ENCODE data around the gene OSBPL3.

DNA sequence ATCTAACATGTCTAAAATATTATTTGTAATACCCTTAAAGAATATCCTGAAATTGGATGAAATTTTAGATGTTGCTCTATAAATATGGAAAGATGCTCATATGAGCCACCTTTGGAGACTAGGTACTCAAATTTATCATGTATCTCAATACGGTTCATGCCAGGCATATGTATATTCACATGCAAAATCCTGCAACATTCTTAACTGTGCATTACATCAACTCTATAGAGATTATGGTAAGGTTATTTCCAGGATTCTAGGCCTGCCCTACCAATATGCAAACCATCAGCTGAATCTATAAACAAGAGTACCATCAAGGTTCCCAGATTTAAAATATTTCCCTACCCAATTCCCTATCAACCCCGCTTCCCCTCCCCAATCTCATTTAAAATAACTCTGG lies 27.5 kb downstream of the OSBPL3 start:
- TF ChIP-seq CTCF (IDR thresholded peaks at IDR 0.05) (no peak), POLR2A (IDR thresholded peaks at IDR 0.05) (no peak)

All from heart left ventricle (tissue), 13 donors.